Fibroblast of skin of left biceps (primary cell): Measurements from ENCODE around the gene SLC25A21.
"Not testable (repeated sequence)": the region's sequence is repeated elsewhere in the genome, so short reads cannot be mapped to it uniquely, and the experiment has no call there.

ENCODE experiments used
- DNase-seq, 2 experiments: peaks; one replicate each; pipeline ENCODE4 v3.0.0-alpha.2; 2013; ENCODE audit warnings: low read depth in 2 of 2

The SLC25A21 gene

DNA sequence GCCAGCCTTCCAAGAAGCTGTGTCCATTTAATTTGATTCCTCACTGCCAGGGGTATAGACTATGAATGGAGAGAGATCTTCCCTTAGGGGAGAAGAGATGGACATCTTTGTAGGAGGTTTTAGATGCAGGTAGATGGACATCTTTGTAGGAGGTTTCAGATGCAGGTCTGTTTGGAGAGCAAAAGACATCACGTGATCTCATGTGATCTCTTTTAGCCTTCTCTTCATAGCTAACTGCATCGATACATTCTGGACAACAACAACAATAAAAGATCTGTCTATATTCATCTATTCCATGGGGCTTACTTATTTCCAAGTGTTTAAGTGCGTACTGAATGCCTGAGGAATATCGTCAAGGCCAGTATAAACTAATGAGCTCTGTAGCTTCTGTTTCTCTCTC is 347.6 kb downstream of the SLC25A21 start:
- no peak for DNase-seq

GRCh38 chr14:36823651-36824050 is 348.8 kb downstream of the SLC25A21 start:
- no peak for DNase-seq

- no peak for DNase-seq
Observed at GRCh38 chr14:36822685-36823084, 349.7 kb downstream of the SLC25A21 start.

DNA sequence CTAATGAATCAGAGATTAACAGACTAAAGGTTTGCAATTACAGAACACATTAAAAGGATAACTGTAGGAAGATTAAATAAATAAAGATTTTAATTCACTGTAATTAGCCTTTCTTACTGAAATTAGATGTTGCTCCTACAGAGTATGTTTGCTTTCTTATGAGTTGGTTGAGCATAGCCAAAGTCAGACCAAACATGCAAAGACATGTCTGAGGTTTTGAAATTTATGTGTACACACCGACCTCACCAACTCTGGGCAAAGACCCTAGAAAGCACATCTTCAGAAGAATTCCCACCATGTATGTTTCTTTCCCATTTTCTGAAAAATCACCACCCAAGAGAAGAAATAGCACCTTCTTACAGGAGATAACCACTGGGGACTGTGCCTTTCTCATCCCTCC is 351.5 kb downstream of the SLC25A21 start:
- no peak for DNase-seq

DNA sequence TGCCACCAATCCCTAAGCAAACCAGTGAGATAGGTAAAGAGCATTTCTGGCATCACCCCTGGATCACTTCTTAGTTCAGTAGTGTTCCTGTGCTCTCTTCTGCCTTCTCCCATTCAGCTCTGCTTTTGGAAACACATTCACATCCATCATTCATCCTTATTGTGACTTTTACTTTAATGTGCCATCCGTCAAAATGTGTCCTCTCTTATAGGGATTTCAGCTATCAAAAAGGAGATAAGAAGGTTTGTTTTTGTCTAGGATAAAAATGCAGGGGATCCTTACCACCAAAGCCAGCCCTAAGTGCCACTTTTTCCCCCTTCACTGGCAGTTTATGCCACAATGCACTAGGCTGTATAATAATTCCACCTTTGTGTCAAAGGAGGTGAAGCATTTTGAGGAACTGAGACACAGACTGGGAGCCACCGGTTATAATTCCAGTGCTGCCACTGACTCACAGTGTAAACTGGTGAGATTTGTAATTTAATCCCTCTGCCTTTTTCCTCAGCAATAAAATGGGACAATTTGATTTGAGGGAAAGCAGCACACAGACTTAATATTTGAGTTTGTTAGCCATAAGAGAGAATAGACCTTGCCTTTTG is 352.2 kb downstream of the SLC25A21 start:
- no peak for DNase-seq

- DNase-seq: no peak
Observed at GRCh38 chr14:36818794-36819384, 353.5 kb downstream of the SLC25A21 start.

DNA sequence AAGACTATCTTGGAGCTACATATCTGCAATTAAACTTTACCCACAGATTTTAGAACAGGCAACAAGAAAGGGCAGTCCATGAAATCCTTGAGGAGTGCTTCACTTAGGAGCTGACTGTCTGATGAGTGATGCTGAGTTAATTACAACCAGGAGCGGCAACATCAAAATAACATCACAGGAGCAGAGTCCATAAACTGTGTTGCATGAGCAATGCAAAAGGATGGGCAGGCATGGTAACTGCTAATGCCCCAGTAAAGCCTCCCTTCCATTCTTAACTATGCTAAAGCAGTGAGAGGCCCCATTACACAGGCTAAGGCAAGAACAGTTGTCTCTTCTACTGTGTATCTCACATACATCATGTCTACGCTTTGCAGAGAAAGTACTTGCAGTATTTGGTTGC is 354.2 kb downstream of the SLC25A21 start:
- no peak for DNase-seq

DNA sequence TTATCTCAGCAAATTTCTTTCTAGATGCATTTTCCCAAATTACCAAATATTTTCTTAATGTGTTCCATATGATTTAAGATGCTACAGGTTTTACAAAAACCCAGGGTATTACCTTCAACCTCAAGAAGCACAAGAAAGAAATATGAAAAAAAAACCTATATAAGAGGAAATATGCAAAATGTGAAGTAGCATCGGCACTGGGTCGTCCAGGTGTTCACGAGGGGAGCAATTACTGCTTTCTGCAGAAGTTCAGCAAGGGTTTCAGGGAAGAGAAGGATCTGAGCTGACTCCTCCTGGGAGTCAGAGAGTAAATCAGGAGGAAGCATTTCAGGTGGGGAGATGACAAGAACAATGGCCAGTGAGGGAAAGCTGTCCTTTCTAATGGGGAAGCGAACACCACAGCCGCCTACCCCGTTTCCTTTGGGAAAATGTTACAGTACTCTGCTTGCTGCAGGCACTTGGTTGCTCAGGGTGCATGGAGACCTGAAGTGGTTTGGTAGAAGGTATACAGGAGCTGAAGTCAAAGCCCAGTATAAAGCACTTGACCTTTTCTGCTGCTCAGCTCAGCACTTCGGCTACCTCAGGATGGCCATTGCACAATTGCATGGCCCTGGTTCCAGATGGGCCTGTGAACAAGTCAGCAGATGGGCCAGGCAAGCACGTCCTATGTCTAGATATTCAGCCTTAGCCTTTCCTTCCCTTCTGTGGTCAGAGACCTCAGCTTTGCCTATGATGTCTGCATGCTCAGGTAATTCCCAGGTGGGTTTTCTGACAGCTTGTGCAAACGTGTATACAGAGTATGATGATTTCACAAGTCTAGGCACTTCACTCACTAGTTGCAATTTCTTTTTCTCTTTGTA is 355.1 kb downstream of the SLC25A21 start:
- no peak for DNase-seq

DNA sequence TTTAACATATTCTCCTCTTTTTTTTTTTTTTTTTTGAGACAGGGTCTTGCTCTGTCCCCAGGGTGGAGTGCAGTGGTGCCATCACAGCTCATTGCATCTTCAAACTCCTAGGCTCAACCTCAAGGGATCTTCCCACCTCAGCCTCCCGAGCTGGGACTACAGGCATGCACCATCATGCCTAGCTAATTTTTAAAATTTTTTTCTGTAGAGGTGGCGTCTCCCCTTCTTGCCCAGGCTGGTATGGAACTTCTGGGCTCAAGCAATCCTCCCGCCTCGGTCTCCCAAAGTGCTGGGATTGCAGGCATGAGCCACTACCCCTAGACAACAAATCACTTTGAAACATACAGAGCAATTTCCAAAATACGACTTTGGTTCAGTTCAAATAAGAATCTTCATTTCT is 355.9 kb downstream of the SLC25A21 start:
- DNase-seq: no peak

- not testable (repeated sequence) for DNase-seq
Observed at GRCh38 chr14:36814783-36815182, 357.6 kb downstream of the SLC25A21 start.

DNA sequence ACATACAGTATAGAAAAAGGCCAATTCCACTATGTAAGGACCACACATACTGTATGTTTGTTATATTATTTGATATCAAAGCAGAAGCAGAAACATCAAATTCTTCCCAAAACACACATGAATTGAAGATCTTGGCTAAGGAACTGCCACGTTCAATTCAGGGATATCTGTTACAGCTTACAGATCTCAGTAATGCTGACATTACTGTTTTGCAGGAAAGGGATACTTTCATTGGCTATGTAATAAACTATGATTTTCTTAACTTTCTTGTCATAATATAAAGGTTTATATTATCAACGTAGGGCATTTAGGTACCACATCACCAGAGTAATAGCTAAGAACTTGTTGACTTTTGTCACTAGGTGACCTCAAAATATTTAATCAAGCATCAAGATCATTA is 362.2 kb downstream of the SLC25A21 start:
- DNase-seq: no peak

DNA sequence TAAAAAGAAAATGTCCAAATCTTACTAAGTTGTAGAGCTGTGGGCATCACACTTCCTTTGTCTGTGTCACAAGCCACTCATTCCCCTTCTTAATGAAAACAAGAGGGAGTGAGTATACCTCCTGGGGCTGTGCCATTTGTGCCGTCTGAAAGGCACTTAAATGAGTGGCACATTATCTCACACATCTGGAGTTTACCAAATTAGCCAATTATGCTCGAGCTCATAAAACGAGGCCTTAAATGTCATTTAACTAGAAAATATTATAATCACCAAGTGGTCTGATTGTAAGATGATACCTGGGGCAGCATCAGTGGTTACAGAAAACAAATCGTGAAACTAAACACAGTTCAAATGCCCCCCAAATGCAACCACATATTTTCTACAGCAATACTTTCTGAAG is 364.7 kb downstream of the SLC25A21 start:
- DNase-seq: no peak

- DNase-seq: no peak
Observed at GRCh38 chr14:36805131-36805559, 367.3 kb downstream of the SLC25A21 start.

DNA sequence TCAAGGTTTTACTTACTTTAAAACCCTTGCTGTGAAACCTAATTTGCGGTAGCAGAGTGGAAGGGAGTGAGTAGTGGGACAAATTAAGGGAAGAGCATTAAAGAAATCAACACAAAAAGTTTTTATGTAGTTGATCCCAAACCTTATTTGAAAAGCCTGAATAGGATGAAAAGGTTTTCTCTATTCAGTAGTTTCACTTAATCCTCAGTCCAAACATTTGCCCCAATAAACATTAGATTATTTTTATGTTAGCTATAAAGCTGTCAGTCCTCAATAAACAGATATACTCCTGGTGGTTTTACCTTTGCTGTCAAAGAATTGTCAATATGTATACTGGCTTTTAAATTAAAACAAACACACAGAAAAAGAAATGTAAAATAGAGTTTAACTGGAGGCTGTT is 374.8 kb downstream of the SLC25A21 start:
- no peak for DNase-seq

DNA sequence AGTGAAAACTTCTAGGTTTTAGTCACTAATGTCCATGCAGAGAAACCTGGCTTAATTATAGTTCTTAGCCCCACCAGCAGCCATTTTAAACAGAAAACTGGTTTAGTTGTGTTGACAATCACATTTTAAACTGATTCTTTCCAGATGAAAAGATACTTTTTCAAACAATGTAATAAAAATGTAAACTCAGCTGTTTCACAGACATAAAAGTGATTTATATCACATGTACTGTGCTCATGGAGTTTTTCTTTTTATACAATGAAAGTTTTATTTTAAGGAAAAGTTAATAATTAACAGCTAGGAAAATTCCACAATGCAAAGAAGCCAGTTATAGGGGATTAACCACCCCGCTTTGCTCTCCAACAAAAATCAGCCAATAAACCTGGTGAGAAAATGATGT is 381.0 kb downstream of the SLC25A21 start:
- DNase-seq: no peak

GRCh38 chr14:36785511-36785910 is 386.9 kb downstream of the SLC25A21 start:
- DNase-seq: no peak

DNA sequence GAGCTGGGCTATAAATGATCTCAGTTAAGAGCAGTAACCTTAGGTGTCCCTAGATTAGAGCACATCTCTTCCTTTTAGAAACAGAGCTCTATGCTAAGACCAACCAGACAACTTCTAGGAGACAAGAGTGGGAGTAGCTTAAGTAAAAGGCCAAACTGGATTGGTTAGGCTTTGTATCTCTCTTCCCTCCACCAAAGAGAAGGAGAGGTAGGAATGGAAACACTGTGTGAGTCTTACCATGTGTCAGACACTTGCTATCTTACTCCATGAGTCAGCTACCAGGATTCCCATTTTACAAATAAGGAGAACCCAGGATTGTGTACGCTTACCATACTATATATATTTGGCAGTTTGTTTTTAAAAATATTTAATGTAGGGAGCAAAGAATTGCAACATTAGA is 387.9 kb downstream of the SLC25A21 start:
- DNase-seq: no peak

DNA sequence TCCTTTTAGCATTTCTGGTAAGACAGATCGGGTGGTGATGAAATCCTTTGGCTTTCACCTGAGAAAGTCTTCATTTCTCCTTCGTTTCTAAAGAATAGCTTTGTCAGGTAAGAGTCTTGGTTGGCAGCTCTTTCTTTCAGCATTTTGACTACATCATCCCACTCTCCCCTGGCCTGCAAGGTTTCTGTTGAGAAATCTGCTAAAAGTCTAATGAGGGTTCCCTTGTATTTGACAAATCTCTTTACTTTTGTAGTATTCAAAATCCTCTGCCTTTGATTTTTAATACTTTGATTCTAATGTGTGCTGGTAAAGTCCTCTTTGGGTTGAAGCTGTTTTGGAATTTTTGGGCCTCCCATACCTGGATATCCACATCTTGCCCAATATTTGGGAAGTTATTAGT is 390.5 kb downstream of the SLC25A21 start:
- no peak for DNase-seq

GRCh38 chr14:36773558-36773957 is 398.8 kb downstream of the SLC25A21 start:
- DNase-seq: no peak

DNA sequence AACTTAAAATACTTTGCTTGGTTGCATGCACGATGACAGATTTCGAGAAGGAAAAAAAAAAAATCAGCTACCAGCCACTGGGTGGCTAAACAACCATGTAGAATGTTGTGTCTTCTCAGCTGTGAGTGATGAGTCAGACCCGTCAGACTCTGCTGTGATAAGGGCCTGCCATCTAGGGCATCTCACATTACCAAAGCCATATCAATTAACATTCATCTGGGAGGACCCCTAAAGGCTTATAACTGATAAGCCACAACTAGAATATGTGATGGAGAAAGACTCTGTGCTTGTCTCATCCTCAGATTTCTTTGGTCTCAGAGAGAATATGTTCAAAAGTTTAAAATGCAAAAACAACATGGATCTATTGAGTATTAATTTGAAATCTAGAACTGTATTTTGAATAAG is 399.3 kb downstream of the SLC25A21 start:
- DNase-seq: no peak

- no peak for DNase-seq
Observed at GRCh38 chr14:36771028-36771640, 401.3 kb downstream of the SLC25A21 start.

DNA sequence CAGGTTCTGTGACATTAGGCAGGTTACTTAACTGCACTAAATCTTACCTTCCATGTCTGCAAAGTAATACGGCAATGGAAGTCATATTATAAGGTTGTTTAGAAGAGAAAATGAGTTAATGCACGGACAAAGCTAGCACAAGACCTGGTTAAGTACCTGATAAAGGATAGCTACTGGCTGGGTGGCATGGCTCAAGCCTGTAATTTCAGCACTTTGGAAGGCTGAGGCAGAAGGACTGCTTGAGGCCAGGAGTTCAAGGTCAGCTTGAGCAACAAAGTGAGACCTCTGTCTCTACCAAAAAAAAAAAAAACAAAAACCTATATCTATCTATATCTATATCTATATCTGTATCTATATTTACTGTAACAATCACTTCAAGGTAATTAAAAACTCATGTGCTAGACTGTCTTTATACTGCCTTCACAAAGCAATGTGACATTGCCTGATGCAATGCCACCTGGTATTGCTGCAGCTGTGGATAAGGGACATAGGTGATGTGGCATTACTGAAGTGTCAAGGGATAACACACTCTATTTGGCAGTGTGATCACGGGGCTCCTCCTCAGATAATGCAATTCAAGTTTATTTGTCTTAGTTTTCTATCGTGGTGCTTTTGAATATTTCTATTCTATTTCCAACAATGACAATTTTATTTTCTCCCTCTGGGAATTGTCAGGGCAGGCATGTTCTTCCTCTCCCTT is 403.6 kb downstream of the SLC25A21 start:
- DNase-seq: no peak
